Hippocampal formation (tissue), 2 donors: Measurements from ENCODE around the gene SORBS2.

Experiments used
- DNase-seq, 2 donors: peaks; one replicate each; lab custom pipeline; 2025; lab: John Stamatoyannopoulos, UW

Gene SORBS2

GRCh38 chr4:185774845-185775680 is 36.9 kb downstream of the SORBS2 start:
- DNase-seq = no peak

- no peak for DNase-seq
Observed at GRCh38 chr4:185774131-185774653, 37.8 kb downstream of the SORBS2 start.

- DNase-seq = no peak
Observed at GRCh38 chr4:185773419-185773818, 38.6 kb downstream of the SORBS2 start.

- no peak for DNase-seq
Observed at GRCh38 chr4:185772391-185773093, 39.5 kb downstream of the SORBS2 start.

- DNase-seq = no peak
Observed at GRCh38 chr4:185771711-185772390, 40.1 kb downstream of the SORBS2 start.

DNA sequence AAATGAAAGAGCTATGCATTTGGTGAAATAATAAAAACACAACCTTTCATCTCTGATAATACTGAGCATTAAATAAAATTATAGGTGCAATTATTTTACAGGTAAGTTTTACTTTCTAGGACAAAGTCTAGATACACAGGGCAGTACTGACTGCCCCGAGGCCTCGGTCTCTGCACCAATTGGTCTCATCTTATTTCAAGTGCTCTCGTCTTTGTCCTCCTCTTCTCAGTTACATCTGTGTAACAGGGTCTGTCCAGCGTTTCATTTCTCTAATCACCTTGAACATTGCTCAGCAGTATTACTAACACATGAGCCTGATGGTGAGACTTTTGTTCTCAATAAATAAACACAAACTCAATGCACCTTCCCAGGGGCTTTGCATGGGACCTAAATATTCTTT is 44.5 kb downstream of the SORBS2 start:
- DNase-seq = no peak

DNA sequence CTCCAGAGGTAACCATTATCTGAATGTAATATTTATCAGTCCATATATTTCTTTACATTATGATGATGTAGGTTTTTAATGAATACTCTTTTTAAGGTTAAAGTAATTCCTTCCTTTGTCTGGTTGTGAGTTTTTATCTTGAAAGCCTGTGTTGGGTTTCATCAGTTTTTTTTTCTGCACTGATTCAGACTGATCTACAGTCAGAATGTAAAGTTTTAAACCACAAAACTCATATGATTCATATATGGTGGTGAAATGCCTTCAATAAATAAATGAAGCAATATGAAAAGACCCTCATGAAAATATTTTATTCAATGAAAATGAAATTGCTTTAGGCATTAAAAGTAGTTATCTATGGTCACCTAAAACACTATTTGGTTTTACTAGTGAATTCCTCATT is 47.1 kb downstream of the SORBS2 start:
- DNase-seq = no peak

DNA sequence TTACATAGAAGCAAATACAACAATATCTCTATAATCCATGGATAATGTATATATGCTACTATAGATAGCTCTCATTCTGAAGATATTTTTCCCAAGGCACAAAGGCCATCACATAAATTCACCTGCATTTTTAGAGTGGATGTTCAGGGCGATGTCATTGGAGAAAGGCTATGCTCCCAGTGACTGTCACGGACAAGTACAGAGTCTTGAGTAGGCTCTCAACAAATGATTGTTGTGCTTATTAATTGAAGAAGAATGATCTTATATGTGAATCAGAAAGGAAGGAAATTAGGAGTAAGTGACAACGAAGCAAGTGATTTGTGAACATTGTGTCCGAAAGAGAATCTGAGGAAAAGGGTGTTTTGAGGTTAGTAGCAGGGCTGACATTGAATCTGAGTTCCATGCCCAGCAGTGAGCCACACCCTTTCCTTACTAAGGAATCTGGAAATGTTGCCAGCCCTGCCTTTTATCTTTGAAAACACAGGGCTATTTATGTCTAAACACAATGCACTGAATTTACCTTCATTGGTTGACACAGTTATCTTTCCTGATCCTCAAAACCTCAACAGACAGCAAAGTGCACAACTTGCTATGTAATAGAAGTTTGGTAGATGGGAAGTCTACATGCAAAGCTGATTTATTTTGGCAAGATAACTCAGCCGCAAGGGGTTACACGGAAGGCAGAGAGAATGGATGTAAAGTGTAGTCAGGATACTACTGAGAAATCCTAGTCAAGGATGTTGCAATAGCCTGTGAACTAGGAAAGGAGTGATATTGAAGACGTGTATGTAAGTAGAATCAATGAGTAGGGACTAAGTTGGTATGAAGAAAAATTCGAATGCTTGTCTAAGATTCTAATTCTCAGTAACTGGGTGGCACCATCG is 50.4 kb downstream of the SORBS2 start:
- DNase-seq = no peak

GRCh38 chr4:185758807-185759206 is 53.2 kb downstream of the SORBS2 start:
- no peak for DNase-seq

DNA sequence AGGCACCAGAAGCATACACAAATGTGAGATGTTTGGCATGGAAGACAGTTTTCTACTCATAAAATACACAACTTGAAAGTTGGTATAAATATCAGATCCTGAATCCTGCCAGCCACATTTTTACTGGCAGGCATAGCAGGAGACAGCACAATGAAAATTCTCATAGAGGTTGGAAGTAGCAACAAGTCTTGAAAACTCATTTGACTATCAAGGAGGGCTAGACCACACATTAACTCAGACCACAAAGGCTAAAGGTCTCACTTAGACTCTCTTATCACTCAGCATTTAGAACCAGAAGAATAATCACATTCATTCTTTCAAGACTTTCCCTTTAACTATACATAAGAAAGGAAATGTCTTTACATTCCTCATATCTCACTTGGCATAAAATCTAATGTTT is 56.5 kb downstream of the SORBS2 start:
- DNase-seq = no peak

- no peak for DNase-seq
Observed at GRCh38 chr4:185754961-185755360, 57.0 kb downstream of the SORBS2 start.

GRCh38 chr4:185752872-185753271 is 59.1 kb downstream of the SORBS2 start:
- no peak for DNase-seq

DNA sequence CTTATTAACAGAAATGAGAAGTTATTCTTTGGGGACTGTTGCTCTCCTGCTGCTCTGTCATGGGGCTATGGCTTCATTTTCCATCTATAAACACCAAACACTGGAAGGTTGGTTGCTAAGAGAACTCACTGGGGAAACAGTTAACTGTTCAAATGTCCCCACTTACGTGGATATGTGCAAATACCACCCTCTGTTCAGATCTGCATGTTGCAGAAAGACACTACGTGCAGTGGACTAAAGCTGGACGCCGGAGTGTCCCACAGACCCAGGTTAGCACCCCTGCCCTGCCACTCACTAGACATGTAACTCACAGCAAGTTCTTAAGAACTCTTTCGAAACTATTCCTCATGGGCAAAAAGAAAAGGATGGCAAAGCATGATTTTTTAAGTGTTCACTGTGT is 62.1 kb downstream of the SORBS2 start:
- DNase-seq = no peak

DNA sequence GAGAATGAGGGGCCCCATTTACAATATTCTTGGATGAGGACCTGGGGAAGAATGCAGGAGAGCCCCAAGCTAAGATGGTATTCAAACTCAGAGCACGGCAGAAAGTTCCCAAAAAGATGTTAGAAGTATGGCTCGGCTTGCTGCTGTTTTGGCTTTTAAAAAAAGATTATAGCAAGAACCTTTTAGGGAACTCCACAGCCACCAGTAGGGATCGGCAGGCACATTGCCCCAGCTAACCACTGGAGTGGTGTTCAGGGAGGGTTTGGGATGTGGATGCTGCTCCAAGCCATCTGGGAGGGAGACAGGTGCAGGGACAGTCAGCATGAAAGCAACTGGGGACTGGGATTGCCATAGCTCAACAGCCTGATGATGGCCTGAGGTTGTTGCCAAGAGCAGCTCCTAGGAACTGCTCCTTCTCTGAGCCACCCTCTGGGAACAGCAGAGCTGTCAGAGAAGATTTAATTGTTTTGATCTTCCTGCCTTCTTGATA is 63.0 kb downstream of the SORBS2 start:
- DNase-seq = no peak

GRCh38 chr4:185745891-185746290 is 66.1 kb downstream of the SORBS2 start:
- DNase-seq = no peak

DNA sequence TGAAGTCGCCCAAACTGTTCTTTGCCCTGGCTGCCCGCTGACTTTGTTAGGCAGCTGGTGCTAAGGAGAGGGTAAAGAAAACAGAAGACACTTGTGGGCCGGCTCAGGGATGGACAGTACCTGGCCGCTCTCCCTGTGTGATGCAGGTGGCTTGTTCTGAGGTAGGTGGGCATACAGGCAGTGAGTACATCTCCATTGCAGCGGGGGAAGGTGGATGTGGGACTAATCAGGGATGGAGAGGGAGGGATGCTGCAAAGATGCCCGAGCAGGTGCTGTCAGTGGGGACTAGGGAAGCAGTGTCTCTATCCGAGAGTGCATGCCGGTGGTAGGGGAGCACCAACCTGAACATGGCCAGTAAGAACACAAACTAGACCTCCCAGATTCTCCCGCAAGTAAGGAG is 67.0 kb downstream of the SORBS2 start:
- no peak for DNase-seq

DNA sequence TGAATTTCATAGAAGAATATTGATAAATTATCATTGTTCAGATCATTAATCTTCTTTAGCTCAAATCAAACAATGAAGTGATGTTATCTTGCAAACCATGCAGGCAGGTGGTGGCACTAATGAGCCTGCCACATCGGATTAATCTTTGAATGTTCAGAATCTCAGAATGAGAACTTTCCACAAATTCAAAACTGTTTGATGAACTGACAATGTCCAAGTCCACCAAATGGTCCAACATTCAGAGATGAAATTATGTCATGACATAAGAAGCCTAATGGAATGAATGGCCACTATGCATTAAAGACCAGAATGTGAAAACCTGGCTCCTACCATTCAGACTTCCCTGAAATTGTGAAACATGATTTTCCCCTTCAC is 67.5 kb downstream of the SORBS2 start:
- no peak for DNase-seq

DNA sequence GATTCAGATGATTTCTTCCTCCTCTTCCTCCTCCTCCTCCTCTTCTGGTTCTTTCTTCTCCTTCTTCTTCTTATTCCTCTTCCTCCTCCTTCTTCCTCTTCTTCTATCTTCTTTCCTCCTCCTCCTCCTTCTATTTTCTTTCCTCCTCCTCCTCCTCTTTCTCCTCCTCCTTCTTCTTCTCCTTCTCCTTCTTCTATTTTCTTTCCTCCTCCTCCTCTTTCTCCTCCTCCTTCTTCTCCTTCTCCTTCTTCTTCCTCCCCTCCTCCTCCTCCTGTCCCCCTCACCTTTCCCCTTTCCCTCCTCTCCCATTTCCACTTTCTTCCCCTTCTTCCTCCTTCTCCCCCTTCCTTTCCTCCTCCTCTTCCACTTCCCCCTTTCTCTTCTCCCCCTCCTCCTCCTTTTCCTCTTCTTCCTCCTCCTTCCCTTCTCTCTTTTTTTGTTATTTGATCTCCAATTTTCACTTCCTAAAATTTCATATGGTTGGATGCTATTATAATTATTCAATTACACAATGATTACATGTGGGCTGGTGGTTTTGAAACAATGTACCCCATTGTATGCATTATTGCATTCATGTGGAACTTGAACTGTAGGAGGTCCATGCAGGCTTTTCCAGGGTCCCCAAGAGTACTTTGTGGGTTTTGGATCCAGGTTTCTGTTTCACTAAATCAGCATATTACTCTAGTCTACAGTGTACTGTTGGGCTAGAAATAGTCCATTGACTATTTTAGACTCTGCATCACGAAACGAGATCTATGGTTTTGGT is 68.1 kb downstream of the SORBS2 start:
- DNase-seq = no peak

DNA sequence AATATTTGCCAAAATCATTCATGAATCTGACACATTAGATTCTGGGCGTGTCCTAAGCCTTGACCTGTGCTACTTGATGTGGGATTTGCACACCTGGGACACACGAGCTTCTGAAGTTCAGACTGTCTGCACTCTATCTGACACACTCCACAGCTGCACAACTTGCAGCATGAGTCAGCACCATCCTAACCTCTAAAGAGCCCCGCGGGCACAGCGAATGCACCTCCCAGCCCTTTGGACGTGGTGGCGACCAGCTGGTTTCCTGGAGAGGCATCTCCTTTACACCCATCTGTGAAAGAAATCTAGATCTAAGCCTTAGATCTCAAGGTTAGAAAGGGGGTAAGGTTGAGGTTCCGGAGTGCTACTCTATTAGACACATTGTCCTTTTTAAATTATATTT is 69.2 kb downstream of the SORBS2 start:
- DNase-seq = no peak

DNA sequence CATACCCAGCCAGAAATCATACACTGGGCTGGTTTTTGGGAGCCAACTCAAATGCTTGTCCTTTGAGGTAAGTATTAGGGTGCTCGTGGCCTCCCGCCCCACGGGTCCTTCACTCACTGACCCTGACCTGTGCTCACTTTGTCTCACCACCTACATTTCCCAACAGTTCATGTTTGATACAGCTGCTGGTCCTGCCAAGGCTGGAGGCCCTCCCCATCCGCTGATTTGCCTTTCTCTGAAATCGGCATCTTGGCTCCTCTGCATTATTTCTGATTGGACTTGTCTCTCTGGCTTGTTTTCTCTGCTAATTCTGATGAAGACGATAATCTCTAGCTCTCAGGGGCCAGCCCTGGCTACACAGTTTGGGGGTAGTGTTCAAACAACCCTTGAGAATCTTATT is 70.2 kb downstream of the SORBS2 start:
- no peak for DNase-seq

GRCh38 chr4:185740471-185740873 is 71.5 kb downstream of the SORBS2 start:
- no peak for DNase-seq
